ENCODE results near the gene GLG1.

GRCh38 chr16:74455213-74455612, 151.7 kb downstream of the GLG1 start:
- TF ChIP-seq POLR2A (IDR thresholded peaks at IDR 0.05; ENCODE audit: low read length) (no peak), GATA1 (IDR thresholded peaks at IDR 0.05; ENCODE audit: low read depth, low read length) (no peak)
